KMS-11 (cell line): Measurements from ENCODE around the gene TULP1.

Experiments
- H2AFZ ChIP-seq: fragments of 200-600 bp; sonication (generic); 2 replicates; pipeline ENCODE4 v1.6.1; 2016; ENCODE audit warnings: antibody characterized with exemption, mixed run types, low read depth
- H3K27ac ChIP-seq: fragments of 200-600 bp; sonication (generic); 2 replicates; pipeline ENCODE4 v1.6.1; 2016; ENCODE audit warnings: mild to moderate bottlenecking, mixed run types
- H3K27me3 ChIP-seq: fragments of 200-600 bp; sonication (generic); 2 replicates; pipeline ENCODE4 v1.6.1; 2017; ENCODE audit warnings: mild to moderate bottlenecking, low read depth, mixed run types, moderate library complexity; ENCODE audit not compliant: insufficient read depth
- H3K36me3 ChIP-seq: fragments of 200-600 bp; sonication (generic); 2 replicates; pipeline ENCODE4 v1.6.1; 2017; ENCODE audit warnings: mild to moderate bottlenecking, mixed run types; ENCODE audit not compliant: insufficient read depth
- H3K4me1 ChIP-seq: fragments of 200-600 bp; sonication (generic); 2 replicates; pipeline ENCODE4 v1.6.1; 2016; ENCODE audit warnings: mild to moderate bottlenecking, low read depth, mixed run types; ENCODE audit not compliant: poor library complexity, severe bottlenecking
- H3K4me2 ChIP-seq: fragments of 200-600 bp; sonication (generic); 2 replicates; pipeline ENCODE4 v1.7.0; 2016; ENCODE audit warnings: mild to moderate bottlenecking, mixed run types
- H3K4me3 ChIP-seq: fragments of 200-600 bp; sonication (generic); IDR thresholded peaks from 2 replicates; pipeline ENCODE4 v1.6.1; 2017; ENCODE audit warnings: low read depth, low read length, mixed read lengths; ENCODE audit not compliant: insufficient read depth
- H3K79me2 ChIP-seq: fragments of 200-600 bp; sonication (generic); 2 replicates; pipeline ENCODE4 v1.6.1; 2016; ENCODE audit warnings: low read depth, mixed run types; ENCODE audit not compliant: insufficient read depth
- H3K9ac ChIP-seq: fragments of 200-600 bp; sonication (generic); 2 replicates; pipeline ENCODE4 v1.6.1; 2016; ENCODE audit warnings: mild to moderate bottlenecking, mixed run types
- H4K20me1 ChIP-seq: fragments of 200-600 bp; sonication (generic); 2 replicates; pipeline ENCODE4 v1.6.1; 2016; ENCODE audit warnings: mild to moderate bottlenecking, mixed run types; ENCODE audit not compliant: insufficient read depth
- CTCF ChIP-seq: fragments of 200-600 bp; sonication (generic); conservative IDR thresholded peaks from 2 replicates; pipeline ENCODE4 v1.6.1; 2017; ENCODE audit warnings: low read depth, mild to moderate bottlenecking, antibody characterized with exemption, low read length, moderate library complexity, mixed read lengths

TULP1 gene

GRCh38 chr6:35496036-35496840, 16.5 kb downstream of the TULP1 start:
- H3K27me3 ChIP-seq: no peaks in the 10 kb centered on the region
- H3K27ac ChIP-seq: no peak overlapping the region
- H4K20me1 ChIP-seq: no peaks in the 10 kb centered on the region
- H3K4me2 ChIP-seq: peak overlapping the region; percentile 42; the same call in 1 of the 2 replicates
- H3K79me2 ChIP-seq: no peaks in the 10 kb centered on the region
- no peak overlapping the region for H3K9ac ChIP-seq
- peaks cover 18% of the 10 kb centered on the region for H3K4me1 ChIP-seq
- TF ChIP-seq CTCF: no peak
- H3K4me3 ChIP-seq: no peak overlapping the region
- H3K36me3 ChIP-seq: no peaks in the 10 kb centered on the region
- peak overlapping the region; percentile 30; the same call in 1 of the 2 replicates for H2AFZ ChIP-seq

- Histone ChIP-seq H3K27ac (no peak overlapping the region), H3K4me2 (no peak overlapping the region), H3K4me1 (peaks cover 18% of the 10 kb centered on the region), H2AFZ (no peak overlapping the region), H3K27me3 (no peaks in the 10 kb centered on the region), H3K79me2 (no peaks in the 10 kb centered on the region), H3K4me3 (no peak overlapping the region), H4K20me1 (no peaks in the 10 kb centered on the region), H3K9ac (no peak overlapping the region), H3K36me3 (no peaks in the 10 kb centered on the region)
- no peak for TF ChIP-seq CTCF
Measured at GRCh38 chr6:35495258-35496035, 17.2 kb downstream of the TULP1 start.

- Histone ChIP-seq H3K79me2 (no peaks in the 10 kb centered on the region), H3K4me3 (no peak overlapping the region), H3K27ac (no peak overlapping the region), H3K27me3 (no peaks in the 10 kb centered on the region), H4K20me1 (no peaks in the 10 kb centered on the region), H3K4me2 (no peak overlapping the region), H2AFZ (no peak overlapping the region), H3K36me3 (no peaks in the 10 kb centered on the region), H3K4me1 (peaks cover 18% of the 10 kb centered on the region), H3K9ac (no peak overlapping the region)
- no peak for TF ChIP-seq CTCF
Measured at GRCh38 chr6:35494161-35494563, 18.5 kb downstream of the TULP1 start.

DNA sequence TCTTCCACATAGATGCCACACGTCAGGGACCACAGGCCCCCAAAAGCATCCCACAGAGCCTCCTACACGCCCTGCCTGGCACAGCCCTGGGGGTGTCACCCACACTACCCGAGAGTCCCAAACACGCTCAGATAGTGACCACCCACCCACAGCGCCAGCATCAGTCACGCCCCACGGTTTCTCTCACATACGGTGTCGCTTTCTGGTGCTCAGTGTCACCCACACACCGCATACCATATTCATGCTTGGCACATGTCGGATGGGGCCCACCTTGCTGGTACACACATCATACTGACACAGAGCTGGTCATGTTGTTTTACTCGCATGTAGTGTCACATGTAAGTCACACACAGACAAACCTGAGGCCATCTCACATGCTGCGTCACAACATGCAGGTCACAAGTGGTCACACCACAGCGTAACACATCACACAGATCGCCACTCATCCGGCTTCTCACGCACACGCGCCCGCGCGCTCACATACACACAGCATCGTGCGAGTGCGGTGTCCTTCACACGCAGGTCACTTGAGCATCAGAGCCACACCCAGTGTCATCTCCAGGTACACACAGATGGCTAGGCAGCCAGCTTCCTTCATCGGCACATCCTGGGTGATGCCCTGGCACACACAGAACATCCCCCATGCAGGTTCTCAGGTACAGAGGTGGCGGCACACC, 19.3 kb downstream of the TULP1 start:
- Histone ChIP-seq H3K79me2 (no peaks in the 10 kb centered on the region), H2AFZ (no peak overlapping the region), H3K4me3 (no peak overlapping the region), H3K27ac (no peak overlapping the region), H3K4me2 (no peak overlapping the region), H3K27me3 (no peaks in the 10 kb centered on the region), H3K9ac (no peak overlapping the region), H4K20me1 (no peaks in the 10 kb centered on the region), H3K4me1 (peaks cover 17% of the 10 kb centered on the region), H3K36me3 (no peaks in the 10 kb centered on the region)
- TF ChIP-seq CTCF: no peak
